T-helper 17 cell (primary cell): ENCODE data around the gene AP4M1. TPM values are rescaled to one million over a fixed set of nuclear protein-coding genes. Genes with fewer than 3 reads are reported as not detected.

Experiments used
- ATAC-seq: fragments of 150-1000 bp; cut with Tn5 transposase; 2 replicates; pipeline ENCODE4 v1.10.0; 2021; ENCODE audit warnings: mild to moderate bottlenecking, moderate library complexity
- DNase-seq, 3 donors: peaks; one replicate each; pipeline versions ENCODE4 v3.0.0 to v3.0.0-alpha.2; 2020 to 2021
- H3K9me3 ChIP-seq: one replicate; pipeline ENCODE4 v1.7.0; 2013; ENCODE audit warnings: low read length, mild to moderate bottlenecking; ENCODE audit not compliant: control insufficient read depth, poor library complexity, severe bottlenecking
- H3K27ac Mint-ChIP-seq: one replicate; pipeline ENCODE4 v1.8.0; 2022; ENCODE audit warnings: mild to moderate bottlenecking, moderate library complexity, mixed read lengths
- H3K27me3 Mint-ChIP-seq: one replicate; pipeline ENCODE4 v1.8.0; 2022; ENCODE audit warnings: mixed read lengths
- H3K36me3 Mint-ChIP-seq: one replicate; pipeline ENCODE4 v1.8.0; 2022; ENCODE audit warnings: low read depth, mixed read lengths
- H3K4me1 Mint-ChIP-seq: one replicate; pipeline ENCODE4 v1.8.0; 2022; ENCODE audit warnings: mild to moderate bottlenecking, mixed read lengths
- H3K4me3 Mint-ChIP-seq: one replicate; pipeline ENCODE4 v1.8.0; 2022; ENCODE audit warnings: mild to moderate bottlenecking, moderate library complexity, mixed read lengths
- total RNA-seq, 4 donors: library from RNA in 2 of 4; stranded (reverse) in 2 of 4; gene quantifications; one replicate each; pipeline ENCODE4 v1.2.3 and lab custom pipeline; 2022 to 2026

Gene AP4M1
- total RNA-seq (1 to 10 TPM; 8.6 to 9.3 TPM), total RNA-seq (lab: John Stamatoyannopoulos, UW) (9.7 to 20.6 reads per million in 2 donors)

GRCh38 chr7:100101016-100101862 lies at the start of gene AP4M1, which contains the start of gene MCM7:
Gene AP4M1, plus strand, starts transcription at chr7:100101643. Its CDS starts 72 bp downstream, at chr7:100101715.
Gene MCM7, minus strand, starts transcription at chr7:100101397. Its CDS starts 103 bp downstream, at chr7:100101294.
- DNase-seq: peak; percentile 90 to 92 (median 91)
- Mint-ChIP-seq H3K36me3 (peaks cover 2% of the 10 kb centered on the region), H3K4me1 (peaks cover 38% of the 10 kb centered on the region), H3K27ac (peak within 1 kb of the TSS; percentile 96), H3K4me3 (peak within 1 kb of the TSS; percentile 94), H3K27me3 (no peaks in the 10 kb centered on the region)
- ATAC-seq: peak; percentile 88
- H3K9me3 ChIP-seq: no peaks in the 10 kb centered on the region

- H3K4me3 Mint-ChIP-seq: no peak overlapping the region
- no peaks in the 10 kb centered on the region for H3K27me3 Mint-ChIP-seq
- ATAC-seq: peak; percentile 18
- peaks cover under 1% of the 10 kb centered on the region for H3K36me3 Mint-ChIP-seq
- H3K9me3 ChIP-seq: no peaks in the 10 kb centered on the region
- DNase-seq: no peak
- peaks cover 14% of the 10 kb centered on the region for H3K4me1 Mint-ChIP-seq
- no peak overlapping the region for H3K27ac Mint-ChIP-seq
These were observed 48.2 kb upstream of the AP4M1 start for GRCh38 chr7:100053215-100053614.

GRCh38 chr7:100057006-100057405 lies 44.4 kb upstream of the AP4M1 start:
- H3K4me1 Mint-ChIP-seq: no peaks in the 10 kb centered on the region
- H3K36me3 Mint-ChIP-seq: peaks cover 2% of the 10 kb centered on the region
- DNase-seq (no peak), ATAC-seq (no peak)
- H3K4me3 Mint-ChIP-seq: no peak overlapping the region
- no peaks in the 10 kb centered on the region for H3K9me3 ChIP-seq
- H3K27ac Mint-ChIP-seq: peak overlapping the region; percentile 19
- no peaks in the 10 kb centered on the region for H3K27me3 Mint-ChIP-seq

- ATAC-seq (no peak), DNase-seq (no peak)
- Mint-ChIP-seq H3K4me1 (no peaks in the 10 kb centered on the region), H3K27me3 (no peaks in the 10 kb centered on the region), H3K36me3 (peaks cover 2% of the 10 kb centered on the region), H3K27ac (no peak overlapping the region), H3K4me3 (no peak overlapping the region)
- no peaks in the 10 kb centered on the region for H3K9me3 ChIP-seq
These were observed 42.1 kb upstream of the AP4M1 start for GRCh38 chr7:100059251-100059739.

GRCh38 chr7:100061518-100062193 lies 39.8 kb upstream of the AP4M1 start:
- no peaks in the 10 kb centered on the region for H3K9me3 ChIP-seq
- peaks cover 2% of the 10 kb centered on the region for H3K36me3 Mint-ChIP-seq
- H3K4me3 Mint-ChIP-seq: no peak overlapping the region
- DNase-seq: no peak
- no peaks in the 10 kb centered on the region for H3K4me1 Mint-ChIP-seq
- H3K27me3 Mint-ChIP-seq: no peaks in the 10 kb centered on the region
- no peak overlapping the region for H3K27ac Mint-ChIP-seq
- ATAC-seq: no peak

- no peaks in the 10 kb centered on the region for H3K36me3 Mint-ChIP-seq
- DNase-seq (no peak), ATAC-seq (no peak)
- H3K27me3 Mint-ChIP-seq: no peaks in the 10 kb centered on the region
- no peaks in the 10 kb centered on the region for H3K9me3 ChIP-seq
- no peaks in the 10 kb centered on the region for H3K4me1 Mint-ChIP-seq
- H3K27ac Mint-ChIP-seq: no peak overlapping the region
- H3K4me3 Mint-ChIP-seq: no peak overlapping the region
These were observed 38.1 kb upstream of the AP4M1 start for GRCh38 chr7:100063376-100063775.

- ATAC-seq (no peak), DNase-seq (no peak)
- Mint-ChIP-seq H3K36me3 (no peaks in the 10 kb centered on the region), H3K4me1 (no peaks in the 10 kb centered on the region), H3K27ac (no peak overlapping the region), H3K4me3 (no peak overlapping the region), H3K27me3 (no peaks in the 10 kb centered on the region)
- no peaks in the 10 kb centered on the region for H3K9me3 ChIP-seq
These were observed 37.3 kb upstream of the AP4M1 start for GRCh38 chr7:100064162-100064561.

- Mint-ChIP-seq H3K27me3 (no peaks in the 10 kb centered on the region), H3K4me3 (no peak overlapping the region), H3K4me1 (no peaks in the 10 kb centered on the region), H3K36me3 (no peaks in the 10 kb centered on the region), H3K27ac (no peak overlapping the region)
- no peak for ATAC-seq
- no peaks in the 10 kb centered on the region for H3K9me3 ChIP-seq
- no peak for DNase-seq
These were observed 35.8 kb upstream of the AP4M1 start for GRCh38 chr7:100065452-100066186.

GRCh38 chr7:100066953-100067352 lies 34.5 kb upstream of the AP4M1 start:
- Mint-ChIP-seq H3K4me1 (no peaks in the 10 kb centered on the region), H3K4me3 (no peak overlapping the region), H3K27ac (peak overlapping the region; percentile 8), H3K27me3 (no peaks in the 10 kb centered on the region), H3K36me3 (peaks cover 5% of the 10 kb centered on the region)
- DNase-seq (no peak), ATAC-seq (no peak)
- H3K9me3 ChIP-seq: peaks cover 9% of the 10 kb centered on the region

GRCh38 chr7:100069991-100070390 lies 31.5 kb upstream of the AP4M1 start:
- peaks cover 9% of the 10 kb centered on the region for H3K9me3 ChIP-seq
- Mint-ChIP-seq H3K27me3 (no peaks in the 10 kb centered on the region), H3K27ac (peak overlapping the region; percentile 4), H3K4me3 (no peak overlapping the region), H3K4me1 (no peaks in the 10 kb centered on the region), H3K36me3 (peaks cover 13% of the 10 kb centered on the region)
- DNase-seq: no peak
- no peak for ATAC-seq

- no peak for ATAC-seq
- H3K27me3 Mint-ChIP-seq: no peaks in the 10 kb centered on the region
- peaks cover 22% of the 10 kb centered on the region for H3K36me3 Mint-ChIP-seq
- peaks cover 9% of the 10 kb centered on the region for H3K9me3 ChIP-seq
- no peak overlapping the region for H3K4me3 Mint-ChIP-seq
- H3K27ac Mint-ChIP-seq: no peak overlapping the region
- peaks cover 4% of the 10 kb centered on the region for H3K4me1 Mint-ChIP-seq
- no peak for DNase-seq
These were observed 30.3 kb upstream of the AP4M1 start for GRCh38 chr7:100071018-100071723.

GRCh38 chr7:100072462-100072861 lies 29.0 kb upstream of the AP4M1 start:
- Mint-ChIP-seq H3K4me1 (peaks cover 4% of the 10 kb centered on the region), H3K36me3 (peaks cover 22% of the 10 kb centered on the region), H3K27ac (no peak overlapping the region), H3K27me3 (no peaks in the 10 kb centered on the region), H3K4me3 (no peak overlapping the region)
- H3K9me3 ChIP-seq: peaks cover 9% of the 10 kb centered on the region
- ATAC-seq (no peak), DNase-seq (no peak)
